Duodenal mucosa (tissue), 2 donors: ENCODE results near the gene GLDN.

ENCODE experiments used
- H3K27ac ChIP-seq: one replicate; pipeline ENCODE4 v1.7.0; 2013; ENCODE audit warnings: low read depth, low read length
- H3K27me3 ChIP-seq, 2 donors: one replicate each; pipeline ENCODE4 v1.7.0; 2013; ENCODE audit warnings: low read length in 2 of 2, control low read depth in 1 of 2; ENCODE audit not compliant: insufficient read depth in 2 of 2, control insufficient read depth in 1 of 2
- H3K36me3 ChIP-seq, 2 donors: one replicate each; pipeline ENCODE4 v1.7.0; 2013; ENCODE audit warnings: low read length in 2 of 2, control low read depth in 1 of 2; ENCODE audit not compliant: insufficient read depth in 2 of 2, control insufficient read depth in 1 of 2
- H3K4me1 ChIP-seq, 2 donors: one replicate each; pipeline ENCODE4 v1.7.0; 2013; ENCODE audit warnings: low read length in 2 of 2, control low read depth in 1 of 2; ENCODE audit not compliant: insufficient read depth in 2 of 2, control insufficient read depth in 1 of 2
- H3K4me3 ChIP-seq, 2 donors: one replicate each; pipeline ENCODE4 v1.7.0; 2013; ENCODE audit warnings: low read length in 2 of 2, low read depth in 1 of 2
- H3K9ac ChIP-seq, 2 donors: one replicate each; pipeline ENCODE4 v1.7.0; 2013; ENCODE audit warnings: low read length in 2 of 2, low read depth in 1 of 2
- H3K9me3 ChIP-seq, 2 donors: one replicate each; pipeline ENCODE4 v1.7.0; 2013; ENCODE audit warnings: low read length in 2 of 2, control low read depth in 1 of 2; ENCODE audit not compliant: control insufficient read depth in 1 of 2

The GLDN gene

GRCh38 chr15:51335087-51335486 lies 6.4 kb upstream of the GLDN start:
- Histone ChIP-seq H3K4me1 (no peaks in the 10 kb centered on the region), H3K9ac (no peak overlapping the region), H3K4me3 (no peak overlapping the region), H3K36me3 (no peaks in the 10 kb centered on the region), H3K27me3 (peaks cover under 1 to 4% of the 10 kb centered on the region in 2 donors), H3K27ac (no peak overlapping the region), H3K9me3 (no peaks in the 10 kb centered on the region)

- Histone ChIP-seq H3K9ac (no peak overlapping the region), H3K36me3 (no peaks in the 10 kb centered on the region), H3K27me3 (peaks cover 3 to 10% of the 10 kb centered on the region in 2 donors), H3K27ac (no peak overlapping the region), H3K9me3 (no peaks in the 10 kb centered on the region), H3K4me3 (no peak overlapping the region), H3K4me1 (no peaks in the 10 kb centered on the region)
These were observed 5.7 kb upstream of the GLDN start for GRCh38 chr15:51335538-51336410.

GRCh38 chr15:51338496-51338895 lies 3.0 kb upstream of the GLDN start, which contains the start of gene CYP19A1:
Gene CYP19A1 (minus strand): TSS chr15:51338596. CDS start chr15:51242912, 95,684 bp downstream.
- Histone ChIP-seq H3K4me3 (no peak within 1 kb of the TSS), H3K4me1 (no peaks in the 10 kb centered on the region), H3K9ac (no peak within 1 kb of the TSS), H3K36me3 (no peaks in the 10 kb centered on the region), H3K27ac (no peak within 1 kb of the TSS), H3K27me3 (peaks cover 15 to 34% of the 10 kb centered on the region in 2 donors), H3K9me3 (no peaks in the 10 kb centered on the region)

- Histone ChIP-seq H3K9ac (no peak overlapping the region), H3K4me3 (peak overlapping the region; percentile 23 to 46)
These were observed 958 bp downstream of the GLDN start for GRCh38 chr15:51342227-51342999.

GRCh38 chr15:51343466-51343865 lies 2.0 kb downstream of the GLDN start:
- H3K4me3 ChIP-seq, result no peak overlapping the region
- H3K36me3 ChIP-seq, result no peaks in the 10 kb centered on the region
- H3K9me3 ChIP-seq, result no peaks in the 10 kb centered on the region
- no peaks in the 10 kb centered on the region for H3K4me1 ChIP-seq
- no peak overlapping the region for H3K9ac ChIP-seq
- H3K27ac ChIP-seq, result no peak overlapping the region
- peaks cover 15 to 31% of the 10 kb centered on the region in 2 donors for H3K27me3 ChIP-seq

More at GRCh38 chr15:51342227-51342999, 958 bp downstream of the GLDN start:
- Histone ChIP-seq H3K9me3 (no peaks in the 10 kb centered on the region), H3K27me3 (peaks cover 15 to 31% of the 10 kb centered on the region in 2 donors), H3K27ac (no peak overlapping the region), H3K4me1 (no peaks in the 10 kb centered on the region), H3K36me3 (no peaks in the 10 kb centered on the region)

GRCh38 chr15:51346136-51346535 lies 4.7 kb downstream of the GLDN start:
- H3K36me3 ChIP-seq, result no peaks in the 10 kb centered on the region
- H3K9ac ChIP-seq, result no peak overlapping the region
- no peak overlapping the region for H3K27ac ChIP-seq
- H3K27me3 ChIP-seq, result peaks cover 12 to 21% of the 10 kb centered on the region in 2 donors
- no peaks in the 10 kb centered on the region for H3K4me1 ChIP-seq
- no peak overlapping the region for H3K4me3 ChIP-seq
- H3K9me3 ChIP-seq, result no peaks in the 10 kb centered on the region

GRCh38 chr15:51348688-51349087 lies 7.2 kb downstream of the GLDN start:
- Histone ChIP-seq H3K4me1 (no peaks in the 10 kb centered on the region), H3K36me3 (no peaks in the 10 kb centered on the region), H3K4me3 (no peak overlapping the region), H3K27me3 (peaks cover 0 to 7% of the 10 kb centered on the region in 2 donors), H3K9ac (no peak overlapping the region), H3K27ac (no peak overlapping the region), H3K9me3 (no peaks in the 10 kb centered on the region)

- peaks cover 0 to 7% of the 10 kb centered on the region in 2 donors for H3K27me3 ChIP-seq
- H3K9ac ChIP-seq, result no peak overlapping the region
- no peaks in the 10 kb centered on the region for H3K9me3 ChIP-seq
- no peak overlapping the region for H3K27ac ChIP-seq
- H3K4me1 ChIP-seq, result peaks cover 0 to 3% of the 10 kb centered on the region in 2 donors
- H3K36me3 ChIP-seq, result no peaks in the 10 kb centered on the region
- H3K4me3 ChIP-seq, result no peak overlapping the region
These were observed 7.8 kb downstream of the GLDN start for GRCh38 chr15:51349156-51349844.

GRCh38 chr15:51350723-51351122 lies 9.3 kb downstream of the GLDN start:
- H3K36me3 ChIP-seq, result no peaks in the 10 kb centered on the region
- peaks cover 0 to 7% of the 10 kb centered on the region in 2 donors for H3K27me3 ChIP-seq
- H3K4me3 ChIP-seq, result no peak overlapping the region
- H3K9me3 ChIP-seq, result no peaks in the 10 kb centered on the region
- peaks cover 0 to 3% of the 10 kb centered on the region in 2 donors for H3K4me1 ChIP-seq
- H3K27ac ChIP-seq, result no peak overlapping the region
- H3K9ac ChIP-seq, result no peak overlapping the region
